NCI-H2107 (cell line): ENCODE data around the gene NCF4.

Source experiments
- DNase-seq: peaks from one replicate; lab custom pipeline; 2025; lab: John Stamatoyannopoulos, UW

NCF4 gene

GRCh38 chr22:36838119-36839030 lies 22.4 kb upstream of the NCF4 start:
- no peak for DNase-seq

- DNase-seq = no peak
Measured at GRCh38 chr22:36839356-36840073, 21.3 kb upstream of the NCF4 start.

GRCh38 chr22:36840106-36840505 lies 20.7 kb upstream of the NCF4 start:
- DNase-seq = no peak

- DNase-seq = no peak
Measured at GRCh38 chr22:36846271-36846670, 14.5 kb upstream of the NCF4 start.

GRCh38 chr22:36846949-36847348 lies 13.9 kb upstream of the NCF4 start:
- DNase-seq = no peak

- no peak for DNase-seq
Measured at GRCh38 chr22:36850056-36850455, 10.8 kb upstream of the NCF4 start.

GRCh38 chr22:36850682-36851081 lies 10.1 kb upstream of the NCF4 start:
- DNase-seq = no peak

- DNase-seq = no peak
Measured at GRCh38 chr22:36852056-36852973, 8.5 kb upstream of the NCF4 start.

GRCh38 chr22:36853407-36854099 lies 7.3 kb upstream of the NCF4 start:
- DNase-seq = no peak

GRCh38 chr22:36855478-36855877 lies 5.3 kb upstream of the NCF4 start:
- no peak for DNase-seq

- DNase-seq = peak; percentile 69
Measured at GRCh38 chr22:36856121-36856791, 4.5 kb upstream of the NCF4 start.

GRCh38 chr22:36856792-36857135 lies 4.0 kb upstream of the NCF4 start:
- DNase-seq = no peak

- no peak for DNase-seq
Measured at GRCh38 chr22:36858156-36858555, 2.6 kb upstream of the NCF4 start.

GRCh38 chr22:36858966-36859365 lies 1.8 kb upstream of the NCF4 start:
- DNase-seq = no peak

- no peak for DNase-seq
Measured at GRCh38 chr22:36860017-36860416, 789 bp upstream of the NCF4 start.

GRCh38 chr22:36860438-36860820 lies 377 bp upstream of the NCF4 start:
- no peak for DNase-seq

GRCh38 chr22:36862251-36863242 lies 1.7 kb downstream of the NCF4 start:
- no peak for DNase-seq

GRCh38 chr22:36863281-36863680 lies 2.5 kb downstream of the NCF4 start:
- no peak for DNase-seq

GRCh38 chr22:36863979-36864378 lies 3.2 kb downstream of the NCF4 start:
- no peak for DNase-seq
